ENCODE data around the gene RNF144A.

DNA sequence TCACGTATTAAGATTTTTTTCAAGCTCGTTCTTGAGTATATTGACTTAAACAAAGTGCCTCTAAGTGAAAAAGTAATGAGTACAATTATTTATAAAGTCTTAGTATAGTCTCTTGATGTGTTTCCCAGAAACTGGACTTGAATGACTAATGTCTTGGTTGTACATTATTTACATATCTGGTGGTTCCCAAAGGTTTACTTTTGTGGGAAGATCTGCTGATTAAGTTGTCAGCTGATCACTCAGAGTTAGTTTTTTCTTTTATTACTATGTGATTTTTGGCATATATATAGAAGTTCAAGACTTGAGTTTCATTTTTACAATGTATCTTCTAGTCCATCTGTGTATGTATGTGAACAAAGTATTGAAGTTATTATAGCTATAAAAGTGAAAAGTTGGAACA is 29.5 kb downstream of the RNF144A start:
- TF ChIP-seq ZNF274 (IDR thresholded peaks at IDR 0.05; ENCODE audit: low read depth, low read length) = no peak
- TF ChIP-seq YY1 (IDR thresholded peaks at IDR 0.05; ENCODE audit: insufficient read depth, insufficient read length) = no peak
- TF ChIP-seq SUZ12 (IDR thresholded peaks at IDR 0.05; ENCODE audit: extremely low read depth, insufficient read depth, insufficient read length) = no peak

All from NT2/D1 (cell line).